GM18511 (cell line): ENCODE data around the gene ETV4.
A peak's percentile ranks its signal among the peaks of the same experiment; 100 is the strongest.

Experiments used
- ATAC-seq: cut with Tn5 transposase; IDR thresholded peaks from one replicate; pipeline ENCODE4 v1.9.1; 2021; ENCODE audit warnings: mild to moderate bottlenecking, moderate library complexity; ENCODE audit not compliant: unreplicated experiment

The ETV4 gene

DNA sequence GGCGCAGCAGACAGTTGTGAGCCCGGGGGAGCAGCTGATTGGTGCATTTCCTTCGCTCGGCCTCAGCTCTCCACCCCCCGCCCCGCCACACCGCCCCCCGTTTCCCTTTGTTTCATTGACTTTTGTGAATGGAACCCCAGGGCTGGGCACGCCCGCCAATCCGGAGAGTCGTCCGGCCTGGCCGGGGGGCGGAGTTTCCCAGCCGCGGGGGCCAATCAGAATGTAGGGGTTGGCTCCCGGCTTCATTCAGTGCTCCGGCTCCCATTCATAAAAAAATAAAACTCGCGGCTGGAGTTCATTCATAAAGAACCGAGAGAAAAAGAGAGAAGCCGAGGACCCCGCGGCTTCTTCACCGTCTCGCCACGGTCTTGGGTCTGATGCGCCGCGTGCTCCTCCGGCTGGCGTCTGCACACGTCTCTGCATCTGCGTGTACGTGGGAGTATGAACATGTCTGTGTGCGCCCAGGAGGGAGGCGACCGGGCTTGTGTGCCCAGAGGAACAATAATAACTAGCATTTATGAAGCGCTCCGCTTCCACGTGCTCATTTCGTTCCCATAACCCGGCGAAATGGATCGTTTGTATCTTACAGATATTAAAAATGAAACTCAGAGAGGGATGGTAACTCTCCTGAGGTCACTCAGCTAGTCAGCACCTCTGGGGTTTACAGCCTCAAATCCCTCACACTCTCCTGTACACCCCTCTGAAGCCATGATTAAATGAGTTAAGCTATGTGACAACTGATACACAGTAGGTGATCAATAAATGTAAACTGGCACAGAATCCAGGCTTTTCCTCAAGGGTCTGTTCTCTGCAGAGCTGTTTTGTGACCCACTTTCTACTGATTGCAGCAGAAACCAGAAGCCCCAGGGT, at the start of gene ETV4:
ETV4 (minus strand) TSS at position 22 of the 870 bp plus-strand sequence. CDS start 723 bp downstream, outside the sequence.
- peak; percentile 88 for ATAC-seq

DNA sequence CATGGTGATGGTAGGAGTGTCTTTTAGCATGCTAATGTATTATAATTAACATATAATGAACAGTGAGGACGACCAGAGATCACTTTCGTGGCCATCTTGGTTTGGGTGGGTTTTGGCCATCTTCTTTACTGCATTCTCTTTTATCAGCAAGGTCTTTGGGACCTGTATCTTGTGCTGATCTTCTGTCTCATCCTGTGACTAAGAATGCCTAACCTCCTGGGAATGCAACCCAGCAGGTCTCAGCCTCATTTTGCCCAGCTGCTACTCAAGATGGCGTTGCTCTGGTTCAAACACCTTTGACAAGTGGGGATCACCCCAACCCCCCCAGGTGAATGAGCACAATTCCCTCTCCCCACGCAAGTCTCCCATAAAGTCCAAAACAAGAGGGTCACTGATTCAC, 49.3 kb upstream of the ETV4 start:
- ATAC-seq, result no peak

DNA sequence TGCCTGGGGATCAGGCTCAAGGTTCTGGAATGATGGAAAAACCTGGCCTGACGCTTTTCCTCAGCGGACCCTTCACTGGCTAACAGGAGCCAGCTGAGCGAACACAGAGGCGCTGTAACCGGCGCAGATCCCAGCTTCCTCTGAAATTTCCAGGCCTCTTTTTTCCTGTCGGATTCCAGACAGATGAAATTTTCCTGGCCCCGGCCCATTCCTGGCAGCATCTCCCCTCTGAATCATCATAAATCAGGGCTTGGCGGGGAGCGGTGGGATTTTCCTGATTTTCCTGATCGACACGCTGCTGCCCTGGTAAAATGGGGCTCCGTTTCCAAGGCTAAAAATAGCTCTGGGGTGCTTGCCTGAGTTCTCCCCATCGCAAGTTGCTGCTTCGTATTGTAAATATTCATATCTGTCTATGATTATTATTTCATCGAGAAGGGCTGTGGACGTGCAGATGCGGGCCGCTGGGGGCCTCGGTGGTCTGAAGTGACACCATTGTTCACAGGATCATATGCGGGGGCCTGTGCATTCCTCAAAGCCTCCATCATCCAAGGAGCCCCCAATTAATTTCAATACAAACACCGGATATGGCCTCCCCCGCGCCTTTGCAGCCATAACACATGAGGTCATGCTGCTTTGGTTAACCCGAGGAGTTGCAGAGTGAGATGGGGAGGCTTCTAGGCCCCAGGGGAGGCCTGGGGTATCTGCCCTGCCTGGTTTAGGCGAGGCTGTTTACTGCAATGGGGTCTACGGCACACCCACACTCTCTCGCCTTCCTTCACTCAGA, 45.8 kb upstream of the ETV4 start:
- ATAC-seq, result no peak

DNA sequence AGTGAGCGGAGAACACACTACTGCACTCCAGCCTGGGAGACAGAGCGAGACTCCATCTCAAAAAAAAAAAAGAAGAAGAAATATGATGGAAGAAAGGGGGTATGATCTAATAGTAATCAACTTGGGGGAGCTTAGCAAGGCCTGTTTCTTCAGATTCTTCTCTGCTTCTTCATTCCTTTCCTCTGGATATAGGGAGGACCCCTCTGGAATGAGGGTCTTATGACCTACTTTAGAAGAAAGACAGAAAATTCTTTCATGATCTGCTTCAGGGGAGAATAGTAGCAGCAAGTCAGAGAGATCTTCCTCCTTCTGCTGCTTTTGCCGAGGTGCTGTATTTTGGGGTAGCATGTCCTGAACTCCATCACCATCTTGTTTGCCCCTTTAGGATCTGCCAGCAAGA, 44.9 kb upstream of the ETV4 start:
- ATAC-seq, result no peak

DNA sequence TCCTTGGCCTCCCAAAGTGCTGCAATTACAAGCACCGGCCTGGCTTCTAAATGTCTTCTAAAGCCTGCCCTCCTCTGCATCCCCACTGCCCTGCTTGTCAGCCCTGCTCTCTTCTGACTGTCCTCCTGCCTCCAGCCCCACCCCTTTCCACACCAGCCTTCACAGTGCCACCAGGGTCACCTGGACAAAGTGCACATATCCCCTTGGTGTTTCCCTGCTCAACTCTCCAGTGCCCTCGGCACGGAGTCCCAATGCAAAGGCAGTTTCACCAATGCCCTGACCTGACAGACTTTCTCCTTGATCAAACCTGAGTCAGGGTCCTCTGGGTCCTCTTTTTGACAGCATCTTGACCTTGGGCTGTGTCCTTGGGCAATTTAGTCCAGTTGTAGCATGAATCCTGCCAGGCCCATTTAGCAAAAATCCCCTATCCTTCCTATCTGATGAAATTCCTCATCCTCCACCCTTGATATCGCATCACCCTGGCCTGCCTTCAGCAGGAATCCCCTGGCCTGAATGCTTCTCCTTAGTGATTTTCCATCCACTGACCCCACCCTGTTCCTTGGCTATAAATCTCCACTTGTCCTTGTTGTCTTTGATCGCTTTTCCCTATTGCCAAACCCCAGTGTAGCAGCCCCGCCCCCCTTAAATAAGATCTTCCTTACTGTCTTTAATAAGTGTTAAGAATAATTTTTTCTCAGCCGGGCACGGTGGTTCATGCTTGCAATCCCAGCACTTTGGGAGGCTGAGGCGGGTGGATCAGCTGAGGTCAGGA, 42.7 kb upstream of the ETV4 start:
- ATAC-seq, result no peak

DNA sequence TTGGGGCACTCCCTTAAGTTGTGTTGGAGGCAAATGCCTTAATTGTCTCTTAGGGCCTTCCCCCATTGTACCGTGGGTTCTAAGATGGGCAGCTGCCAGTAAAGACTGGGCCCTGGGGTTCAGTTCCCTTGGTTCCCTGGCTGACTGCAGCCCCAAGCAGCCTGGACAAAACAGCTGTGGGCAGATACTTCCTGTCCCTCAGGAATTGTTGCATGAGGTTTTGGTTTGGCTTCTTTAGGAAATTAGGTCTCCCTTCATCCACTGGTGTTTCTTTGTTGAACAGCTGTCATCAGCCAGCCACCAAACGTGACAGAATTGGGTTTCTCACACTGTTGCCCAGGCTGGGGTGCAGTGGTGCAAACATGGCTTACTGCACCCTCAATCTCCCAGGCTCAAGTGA, 42.0 kb upstream of the ETV4 start:
- no peak for ATAC-seq

DNA sequence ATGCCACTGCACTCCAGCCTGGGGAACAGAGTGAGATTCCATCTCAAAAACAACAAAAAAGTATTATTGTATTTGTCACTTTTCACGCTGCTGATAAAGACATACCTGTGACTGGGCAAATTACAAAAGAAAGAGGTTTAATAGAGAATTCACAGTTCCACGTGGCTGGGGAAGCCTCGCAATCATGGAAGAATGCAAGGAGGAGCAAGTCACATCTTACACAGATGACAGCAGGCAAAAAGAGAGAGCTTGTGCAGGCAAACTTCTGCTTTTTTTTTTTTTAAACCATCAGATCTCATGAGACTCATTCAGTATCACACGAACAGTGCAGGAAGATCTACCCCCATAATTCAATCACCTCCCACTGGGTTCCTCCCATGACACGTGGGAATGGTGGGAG, 41.5 kb upstream of the ETV4 start:
- no peak for ATAC-seq

DNA sequence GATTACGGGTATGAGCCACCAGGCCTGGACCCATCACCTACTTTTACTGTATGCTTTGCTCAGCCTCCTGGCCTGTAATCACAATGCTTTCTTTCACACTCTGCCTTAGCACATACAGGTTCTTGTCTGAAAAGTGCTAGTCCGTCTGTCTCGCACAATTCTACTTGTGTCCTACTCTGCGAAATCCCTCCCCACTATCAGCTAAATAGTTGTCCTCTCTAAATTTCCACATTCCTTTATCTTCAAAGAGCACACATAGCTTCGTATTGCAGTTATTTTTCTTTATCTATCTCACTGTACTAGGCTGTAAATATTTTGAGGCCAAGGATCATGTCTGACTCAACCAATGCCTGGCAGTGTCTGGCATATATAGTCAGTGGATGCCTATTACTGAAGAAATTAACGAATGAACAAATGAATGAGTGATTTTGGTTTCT, 38.5 kb upstream of the ETV4 start:
- ATAC-seq, result no peak

DNA sequence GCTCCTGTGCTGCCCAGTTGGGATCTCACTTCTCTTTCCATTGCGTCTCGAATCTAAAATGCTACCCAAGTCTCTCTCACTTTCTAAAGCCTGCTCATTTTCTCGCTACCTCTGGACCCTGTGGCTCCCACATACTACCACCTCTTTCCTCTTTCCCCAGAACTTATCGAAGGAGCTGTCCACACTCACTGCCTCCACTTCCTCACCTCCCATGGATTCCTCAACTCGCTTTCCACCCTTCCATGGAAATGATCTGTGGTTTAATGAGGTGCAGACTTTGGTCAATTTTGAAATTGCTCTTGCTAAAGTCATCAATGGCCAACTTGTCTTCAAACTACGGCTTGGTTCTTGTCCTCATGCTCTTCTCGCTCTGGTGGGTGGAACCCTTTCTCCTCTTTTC, 37.2 kb upstream of the ETV4 start:
- ATAC-seq, result no peak

DNA sequence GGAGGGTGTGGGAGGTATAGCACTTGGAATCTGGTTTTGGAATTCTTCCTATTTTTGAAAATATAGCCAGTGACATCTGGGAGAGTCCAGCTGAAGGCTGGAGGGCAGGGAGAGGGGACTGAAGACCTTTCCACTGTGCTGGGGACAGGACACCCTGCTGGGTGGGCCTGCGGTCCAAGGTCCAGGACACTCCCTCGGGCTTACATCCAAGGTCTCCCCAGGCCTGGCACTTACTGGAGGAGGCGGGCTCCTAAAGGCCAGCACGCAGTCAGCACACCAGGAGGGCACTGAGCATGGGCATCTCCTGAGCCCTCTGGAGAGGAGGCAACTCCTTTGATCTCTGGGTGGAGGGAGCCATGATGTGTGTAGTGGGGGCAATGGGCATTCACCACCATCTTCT, 35.5 kb upstream of the ETV4 start:
- ATAC-seq, result no peak

DNA sequence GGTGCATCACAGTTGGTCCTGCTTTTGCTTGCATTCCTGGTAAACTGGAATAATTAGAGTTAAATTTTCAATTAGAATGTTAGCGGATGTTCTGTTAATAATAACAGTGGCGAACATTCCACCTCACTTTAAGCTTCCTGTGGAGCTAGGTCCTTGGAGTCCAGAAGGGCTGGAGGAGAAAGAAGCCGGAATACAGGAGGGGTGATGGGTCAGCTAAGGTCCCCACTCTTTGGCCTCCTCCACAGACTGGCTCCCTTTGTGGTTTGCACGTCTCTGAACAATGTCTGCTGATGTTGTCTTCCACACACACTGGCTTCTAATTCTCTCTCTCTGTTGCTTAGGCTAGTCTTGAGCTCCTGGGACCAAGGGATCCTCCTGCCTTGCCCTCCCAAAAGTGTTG, 35.0 kb upstream of the ETV4 start:
- no peak for ATAC-seq

DNA sequence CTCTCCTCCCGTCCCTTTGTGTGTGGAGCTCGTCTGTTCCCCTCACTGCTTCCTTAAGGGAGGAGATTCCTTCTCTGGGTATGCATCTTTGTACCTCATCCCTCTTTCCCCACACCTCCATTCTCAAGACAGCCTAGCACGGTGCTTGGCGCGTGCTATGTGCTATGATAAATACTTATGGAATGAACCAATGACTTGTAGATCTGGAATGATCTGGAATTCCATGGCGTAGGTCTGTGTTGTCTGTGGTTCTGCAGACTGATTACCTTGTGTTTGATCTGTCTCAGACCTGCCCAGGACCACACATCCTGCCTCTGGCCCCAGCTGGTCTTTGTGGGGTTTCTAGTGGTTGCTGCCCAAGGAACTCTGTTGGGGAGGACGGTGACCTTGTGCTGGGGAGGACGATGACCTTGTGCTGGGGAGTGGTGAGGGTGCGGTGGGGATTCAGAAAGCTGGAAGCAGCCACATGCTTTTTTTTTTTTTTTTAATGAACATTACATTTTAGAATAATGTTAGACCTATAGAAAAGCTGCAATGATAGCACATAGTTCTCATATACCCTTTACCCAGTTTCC, 33.5 kb upstream of the ETV4 start:
- ATAC-seq, result no peak

DNA sequence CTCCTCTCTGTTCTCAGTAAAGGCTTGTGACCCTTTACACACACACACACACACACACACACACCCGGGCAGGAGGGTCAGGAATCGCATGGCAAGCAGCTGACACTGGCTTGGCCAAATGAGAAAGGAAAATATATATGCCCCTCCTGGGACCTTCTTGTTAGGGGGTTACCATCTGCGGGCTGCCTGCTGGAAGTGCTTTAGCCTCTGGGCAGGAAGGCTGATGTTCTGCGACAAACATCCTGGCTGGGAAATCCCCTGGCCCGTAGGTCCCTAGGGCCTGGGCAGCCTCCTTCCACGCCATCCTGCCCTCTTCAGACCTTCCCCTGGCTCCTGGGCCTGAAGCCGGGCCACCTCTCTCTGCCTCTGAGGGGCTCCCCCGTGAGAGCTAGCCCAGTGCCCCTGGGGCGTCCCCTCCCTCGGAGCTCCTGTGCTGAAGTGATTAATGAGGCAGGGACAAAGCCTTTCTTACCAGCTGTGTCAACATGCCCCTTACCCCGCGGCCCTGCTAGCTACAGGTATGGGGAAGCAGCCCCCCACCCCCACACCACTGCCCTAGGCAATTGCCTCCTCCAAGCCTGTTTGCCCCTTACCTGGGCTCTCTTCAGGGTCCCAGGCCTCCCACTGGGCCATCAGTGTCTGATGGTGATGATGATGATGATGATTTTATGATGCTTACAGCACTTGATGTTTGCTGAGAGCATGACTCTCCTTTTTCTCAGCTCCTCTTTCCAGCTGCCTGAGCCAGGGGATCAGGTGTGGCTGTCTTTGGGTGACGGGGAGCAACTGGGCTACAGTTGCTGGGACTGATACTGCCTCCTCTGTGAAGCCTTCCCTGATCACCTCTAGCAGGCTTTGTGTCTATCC, 32.8 kb upstream of the ETV4 start:
- peak; percentile 57 for ATAC-seq

DNA sequence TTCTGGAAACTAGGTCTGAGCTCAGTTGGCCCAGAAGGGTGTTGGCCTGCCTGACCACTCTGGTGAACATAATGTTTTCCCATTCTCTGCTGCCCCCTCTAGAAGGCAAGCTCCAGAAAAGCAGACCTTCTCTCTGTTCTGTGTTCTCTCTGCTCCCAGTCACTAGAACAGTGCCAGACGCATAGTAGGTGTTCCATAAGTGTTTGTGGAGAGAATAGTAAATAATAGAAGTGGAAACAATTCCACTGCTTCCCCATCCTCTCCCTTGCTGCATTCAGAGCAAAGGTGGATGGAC, 32.2 kb upstream of the ETV4 start:
- ATAC-seq, result no peak

DNA sequence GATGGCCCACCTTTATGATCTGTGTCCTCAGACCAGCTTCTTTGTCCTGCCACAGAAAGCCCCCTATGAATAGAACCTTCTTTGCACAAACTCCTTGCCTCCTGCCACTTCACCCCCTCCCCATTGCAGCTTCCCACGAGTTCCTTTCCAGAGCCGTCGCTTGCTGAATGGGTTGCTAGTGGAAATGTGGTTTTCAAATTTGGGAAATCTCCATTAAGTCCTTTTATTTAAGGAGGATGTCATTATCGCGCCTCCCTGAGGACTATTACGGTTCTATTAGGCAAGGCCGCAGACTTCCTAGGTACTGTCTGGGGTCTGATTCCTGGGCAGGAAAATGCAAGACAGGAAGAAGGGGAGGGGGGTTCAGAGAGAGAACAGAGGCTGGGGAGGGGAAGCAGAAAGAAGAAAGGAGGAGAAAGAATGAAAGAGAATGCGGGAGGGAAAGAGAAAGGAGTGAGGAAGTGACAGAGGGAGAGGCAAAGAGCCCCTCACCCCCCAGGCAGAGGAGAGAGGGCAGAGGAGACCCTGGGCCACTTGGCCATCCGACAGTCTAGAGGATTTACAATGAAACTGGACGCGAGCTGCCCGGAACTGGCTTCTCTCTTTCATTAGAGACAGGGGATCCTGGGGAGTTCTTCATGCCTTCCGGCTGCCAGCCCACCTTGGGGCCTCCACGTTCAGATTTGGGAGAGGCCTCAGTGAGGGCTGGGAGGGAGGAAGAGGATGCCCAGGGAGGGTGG, 31.7 kb upstream of the ETV4 start:
- no peak for ATAC-seq

DNA sequence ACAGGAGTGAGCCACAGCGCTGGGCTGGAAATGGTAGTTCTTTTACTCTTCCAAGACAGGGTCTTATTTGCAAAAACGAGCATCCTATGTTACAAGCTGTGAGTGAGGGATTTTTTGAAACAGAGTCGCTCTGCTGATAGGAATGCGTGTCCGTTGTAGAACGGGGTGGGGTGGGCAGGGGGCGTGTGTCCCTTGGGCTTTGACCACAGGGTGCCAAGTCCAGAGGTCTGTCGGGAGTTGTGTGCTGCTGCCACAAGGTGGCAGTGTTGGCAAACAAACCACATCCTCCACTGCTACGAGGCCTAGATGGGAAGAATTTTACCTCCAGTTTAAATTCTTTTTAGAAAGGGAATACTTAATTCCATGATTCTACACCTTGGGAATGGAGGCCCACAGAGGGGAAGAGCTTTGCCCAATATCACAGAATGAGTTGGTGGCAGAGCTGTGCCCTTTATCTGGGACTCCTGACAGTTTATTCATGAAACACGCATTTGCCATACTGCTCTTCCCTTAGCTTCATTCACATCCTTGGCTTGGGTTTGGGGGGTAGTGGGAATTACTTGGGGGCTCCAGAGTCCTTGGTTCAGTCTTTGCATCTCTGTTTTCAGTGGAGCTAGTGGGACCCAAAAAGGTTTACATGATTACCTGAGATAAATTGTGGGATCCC, 30.6 kb upstream of the ETV4 start:
- no peak for ATAC-seq

DNA sequence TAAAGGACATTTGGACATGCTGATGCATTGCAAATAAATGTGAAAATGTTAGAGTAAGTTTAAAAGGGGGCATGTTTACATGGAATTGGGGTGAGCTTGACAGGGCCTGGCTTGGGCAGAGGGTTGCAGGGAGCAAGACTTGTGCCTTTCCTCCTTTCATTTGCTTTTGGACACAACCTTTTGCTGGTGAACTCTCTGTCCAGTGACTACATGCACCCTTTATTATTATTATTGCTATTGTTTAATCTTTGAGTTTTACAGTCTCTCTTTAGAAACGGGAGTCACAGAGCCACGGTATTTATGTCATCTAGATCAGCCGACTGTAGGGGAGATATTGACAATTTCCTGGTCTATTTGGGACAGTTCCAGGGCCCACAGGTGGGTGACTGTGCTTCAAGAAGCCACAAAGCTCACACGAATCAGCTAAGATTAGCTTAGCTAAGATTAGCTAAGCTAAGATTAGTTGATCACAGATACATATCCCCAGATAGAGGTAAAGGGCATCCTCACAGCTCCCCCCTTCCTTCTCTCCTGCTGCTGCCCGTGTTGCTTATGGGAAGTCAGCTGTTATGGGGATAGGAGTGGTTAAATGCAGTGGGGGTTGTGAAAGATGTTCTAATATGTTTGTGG, 28.9 kb upstream of the ETV4 start:
- no peak for ATAC-seq

DNA sequence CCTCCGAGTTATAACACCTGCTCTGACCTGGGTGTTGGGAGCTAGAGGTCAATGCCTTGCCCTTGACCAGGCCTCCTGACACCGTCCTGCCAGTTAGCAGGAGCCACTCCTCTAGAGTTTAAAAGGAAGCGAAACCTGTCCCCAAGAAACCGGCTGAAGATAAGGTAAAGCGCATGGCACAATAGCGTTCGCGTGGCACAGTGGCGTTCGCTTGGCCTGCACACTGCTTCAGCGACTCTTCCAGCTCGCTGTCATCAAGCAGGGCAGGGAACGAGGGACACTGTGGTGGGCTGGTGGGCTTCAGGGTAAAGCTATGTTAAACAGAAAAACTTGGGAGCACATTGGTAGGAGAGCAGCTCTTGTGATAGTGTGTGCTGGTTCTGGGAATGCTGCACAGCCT, 28.2 kb upstream of the ETV4 start:
- ATAC-seq, result no peak
